Measurements from ENCODE around the gene ESRP2.

GRCh38 chr16:68234188-68235107, 1.5 kb downstream of the ESRP2 start:
- TF ChIP-seq CTCF (IDR thresholded peaks at IDR 0.05; ENCODE audit: low read depth, low read length), result no peak
- TF ChIP-seq POLR2A (IDR thresholded peaks at IDR 0.05; ENCODE audit: extremely low read depth, insufficient read length), result no peak
- no peak for TF ChIP-seq MYC (IDR thresholded peaks at IDR 0.05; ENCODE audit: low read depth, low read length)
- no peak for TF ChIP-seq MAX (IDR thresholded peaks at IDR 0.05; ENCODE audit: low read depth, low read length)

Data from NB4 (cell line).